Right renal pelvis (tissue), 4 donors: ENCODE measurements around the gene KRT24. TPM values are rescaled to one million over a fixed set of nuclear protein-coding genes. Genes with fewer than 3 reads are reported as not detected.

Experiments
- polyA plus RNA-seq, 4 donors: library from polyadenylated mRNA; unstranded; fragments of 120-200 nt; gene quantifications; one replicate each; pipeline ENCODE4 v1.2.1, GENCODE V29; 2013; ENCODE audit not compliant: insufficient read length in 4 of 4

Gene KRT24
- polyA plus RNA-seq, 4 donors = 0.04 TPM; not detected in 3

Other genes starting within 250 kb of the KRT24 start
- gene TNS4, start 202.1 kb downstream of the KRT24 start, polyA plus RNA-seq = under 1 TPM in 2 of 4 donors, not detected in 2; 0.14 TPM
- gene CCR7, start 138.3 kb downstream of the KRT24 start, polyA plus RNA-seq = under 1 TPM; 0.24 to 0.45 (median 0.42) TPM
- 100 to 1,000 TPM; 252 to 315 (median 279) TPM for gene SMARCE1, start 55.9 kb downstream of the KRT24 start, polyA plus RNA-seq
- gene KRT222, start 38.6 kb downstream of the KRT24 start, polyA plus RNA-seq = under 1 TPM in 3 of 4 donors, not detected in 1; 0.09 to 0.27 (median 0.21) TPM
- gene KRT25, start 51.6 kb upstream of the KRT24 start, polyA plus RNA-seq = under 1 TPM in 1 of 4 donors, not detected in 3; 0.04 TPM
- gene KRT26, start 68.4 kb upstream of the KRT24 start, polyA plus RNA-seq = not detected
- gene KRT27, start 78.8 kb upstream of the KRT24 start, polyA plus RNA-seq = under 1 TPM in 1 of 4 donors, not detected in 3; 0.05 TPM
- not detected for gene KRT28, start 96.2 kb upstream of the KRT24 start, polyA plus RNA-seq
- gene KRT10, start 118.9 kb upstream of the KRT24 start, polyA plus RNA-seq = 10 to 100 TPM; 49.9 to 71.7 (median 53.5) TPM
- gene KRT12, start 163.5 kb upstream of the KRT24 start, polyA plus RNA-seq = under 1 TPM in 1 of 4 donors, not detected in 3; 0.12 TPM
- gene KRT20, start 181.5 kb upstream of the KRT24 start, polyA plus RNA-seq = under 1 TPM in 3 of 4 donors, not detected in 1; 0.08 to 1.00 (median 0.77) TPM
- gene KRT23, start 233.9 kb upstream of the KRT24 start, polyA plus RNA-seq = 1 to 10 TPM in 3 of 4 donors, under 1 TPM in 1; 0.66 to 2.4 (median 1.8) TPM